ENCODE measurements around the gene GP1BA. TPM values are rescaled to one million over a fixed set of nuclear protein-coding genes. Genes with fewer than 3 reads are reported as not detected.

The GP1BA gene
- total and polyA plus RNA-seq, 2 donors (not counting 1 experiment from before 2014, with no cell fraction given), result 0.06 TPM; not detected in 1

GRCh38 chr17:4891411-4892410, 40.4 kb upstream of the GP1BA start:
- Histone ChIP-seq H3K4me3 (ENCODE audit: control extremely low read depth in 1 of 5, extremely low read depth in 1 of 5, insufficient read depth in 1 of 5, low read depth in 2 of 5, low read length in 4 of 5) (no peak overlapping the region), H3K4me1 (ENCODE audit: control insufficient read depth in 2 of 2, insufficient read depth in 2 of 2, low read length in 2 of 2) (peaks cover 0 to 3% of the 10 kb centered on the region in 2 donors), H3K27ac (ENCODE audit: low read length in 2 of 2) (no peak overlapping the region), H3K9me3 (ENCODE audit: control extremely low read depth in 1 of 3, control insufficient read depth in 2 of 3, insufficient read depth in 1 of 3, low read length in 2 of 3) (no peaks in the 10 kb centered on the region), H3K27me3 (replicated peaks in 1 of 4; ENCODE audit: control extremely low read depth in 1 of 4, control insufficient read depth in 3 of 4, insufficient read depth in 4 of 4, low read length in 3 of 4) (no peaks in the 10 kb centered on the region), H3K4me2 (replicated peaks; ENCODE audit: low read depth, low read length, poor library complexity, severe bottlenecking) (no peak overlapping the region), H2AFZ (ENCODE audit: insufficient read depth, low read depth, low read length, poor library complexity, severe bottlenecking) (no peak overlapping the region), H3K9ac (ENCODE audit: low read length) (no peak overlapping the region), H4K20me1 (ENCODE audit: control insufficient read depth, insufficient read depth, low read length, poor library complexity, severe bottlenecking) (peaks cover 21% of the 10 kb centered on the region), H3K79me2 (ENCODE audit: control insufficient read depth, insufficient read depth, low read length) (no peaks in the 10 kb centered on the region), H3K36me3 (replicated peaks in 1 of 2; ENCODE audit: control extremely low read depth in 1 of 2, control insufficient read depth in 1 of 2, extremely low read depth in 1 of 2, insufficient read depth in 2 of 2, low read length in 1 of 2) (peaks cover 0 to 77% of the 10 kb centered on the region in 2 experiments)
- H3K4me1 Mint-ChIP-seq, result peaks cover 4% of the 10 kb centered on the region
- ChIA-PET CTCF (interaction anchor here (0.6 to 4.7 kb wide), 5 partner anchors 11 to 324 kb away, joined by 3 to 33 read pairs (median 3); partner anchors contain the start of genes ARRB2 and CHRNE), POLR2A (no interaction called here)
- H3K27me3 Mint-ChIP-seq, result no peaks in the 10 kb centered on the region
- 92% methylated on average over 40 of the region's 42 CpGs for WGBS (ENCODE audit: insufficient coverage)
- ATAC-seq (ENCODE audit: low read depth) (no peak), DNase-seq (no peak)
- H3K4me3 Mint-ChIP-seq, result no peak overlapping the region
- H3K9me3 Mint-ChIP-seq (ENCODE audit: insufficient read depth), result no peaks in the 10 kb centered on the region
- H3K27ac Mint-ChIP-seq, result no peak overlapping the region
- intact Hi-C loops (cut with micrococcal nuclease), result no loop called here
- TF ChIP-seq, protein P1, sequence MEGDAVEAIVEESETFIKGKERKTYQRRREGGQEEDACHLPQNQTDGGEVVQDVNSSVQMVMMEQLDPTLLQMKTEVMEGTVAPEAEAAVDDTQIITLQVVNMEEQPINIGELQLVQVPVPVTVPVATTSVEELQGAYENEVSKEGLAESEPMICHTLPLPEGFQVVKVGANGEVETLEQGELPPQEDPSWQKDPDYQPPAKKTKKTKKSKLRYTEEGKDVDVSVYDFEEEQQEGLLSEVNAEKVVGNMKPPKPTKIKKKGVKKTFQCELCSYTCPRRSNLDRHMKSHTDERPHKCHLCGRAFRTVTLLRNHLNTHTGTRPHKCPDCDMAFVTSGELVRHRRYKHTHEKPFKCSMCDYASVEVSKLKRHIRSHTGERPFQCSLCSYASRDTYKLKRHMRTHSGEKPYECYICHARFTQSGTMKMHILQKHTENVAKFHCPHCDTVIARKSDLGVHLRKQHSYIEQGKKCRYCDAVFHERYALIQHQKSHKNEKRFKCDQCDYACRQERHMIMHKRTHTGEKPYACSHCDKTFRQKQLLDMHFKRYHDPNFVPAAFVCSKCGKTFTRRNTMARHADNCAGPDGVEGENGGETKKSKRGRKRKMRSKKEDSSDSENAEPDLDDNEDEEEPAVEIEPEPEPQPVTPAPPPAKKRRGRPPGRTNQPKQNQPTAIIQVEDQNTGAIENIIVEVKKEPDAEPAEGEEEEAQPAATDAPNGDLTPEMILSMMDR (IDR thresholded peaks at IDR 0.05), result no peak
- no peak for TF ChIP-seq EZH2 (IDR thresholded peaks at IDR 0.05; ENCODE audit: borderline replicate concordance, insufficient read depth, low read depth, low read length, poor library complexity, severe bottlenecking)

All from B cell (primary cell).